Ecto neural progenitor cell (in vitro differentiated cells): Measurements from ENCODE around the gene TCN2.
A peak's percentile ranks its signal among the peaks of the same experiment; 100 is the strongest.
"Not testable (repeated sequence)": the region's sequence is repeated elsewhere in the genome, so short reads cannot be mapped to it uniquely, and the experiment has no call there.

ENCODE experiments used
- DNase-seq: peaks from one replicate; pipeline ENCODE4 v3.0.0-alpha.2; 2018; ENCODE audit warnings: low spot score

The TCN2 gene

GRCh38 chr22:30578481-30578880 lies 28.5 kb upstream of the TCN2 start:
- DNase-seq: no peak

- DNase-seq: no peak
Observed at GRCh38 chr22:30580896-30581295, 26.1 kb upstream of the TCN2 start.

GRCh38 chr22:30582051-30582450 lies 24.9 kb upstream of the TCN2 start:
- no peak for DNase-seq

- DNase-seq: peak; percentile 62
Observed at GRCh38 chr22:30582788-30583545, 24.0 kb upstream of the TCN2 start.

GRCh38 chr22:30584441-30584840 lies 22.5 kb upstream of the TCN2 start:
- no peak for DNase-seq

GRCh38 chr22:30586414-30586813 lies 20.6 kb upstream of the TCN2 start:
- DNase-seq: no peak

GRCh38 chr22:30591191-30591587 lies 15.8 kb upstream of the TCN2 start:
- DNase-seq: no peak

- peak; percentile 97 for DNase-seq
Observed at GRCh38 chr22:30591588-30592359, 15.2 kb upstream of the TCN2 start, which contains the start of gene PES1. TSS of gene PES1 (minus strand) at chr22:30591910. CDS start at chr22:30591833, 77 bp downstream.

GRCh38 chr22:30592360-30592713 lies 14.6 kb upstream of the TCN2 start:
- DNase-seq: not testable (repeated sequence)

- DNase-seq: no peak
Observed at GRCh38 chr22:30596199-30596598, 10.8 kb upstream of the TCN2 start.

- no peak for DNase-seq
Observed at GRCh38 chr22:30596886-30597285, 10.1 kb upstream of the TCN2 start.

- no peak for DNase-seq
Observed at GRCh38 chr22:30598986-30599385, 8.0 kb upstream of the TCN2 start.

- no peak for DNase-seq
Observed at GRCh38 chr22:30600921-30601320, 6.1 kb upstream of the TCN2 start.

GRCh38 chr22:30601464-30601863 lies 5.5 kb upstream of the TCN2 start:
- no peak for DNase-seq

GRCh38 chr22:30602049-30602448 lies 4.9 kb upstream of the TCN2 start:
- no peak for DNase-seq

GRCh38 chr22:30603801-30604200 lies 3.2 kb upstream of the TCN2 start:
- no peak for DNase-seq

- DNase-seq: no peak
Observed at GRCh38 chr22:30604723-30605122, 2.3 kb upstream of the TCN2 start.

GRCh38 chr22:30605449-30606110 lies 1.4 kb upstream of the TCN2 start:
- DNase-seq: peak; percentile 58

GRCh38 chr22:30607300-30607930 lies 441 bp downstream of the TCN2 start:
- no peak for DNase-seq

- no peak for DNase-seq
Observed at GRCh38 chr22:30607939-30608338, 965 bp downstream of the TCN2 start.

GRCh38 chr22:30609260-30610185 lies 2.5 kb downstream of the TCN2 start:
- no peak for DNase-seq
